HEK293T (cell line): ENCODE measurements around the gene COG8.

Experiments used
- CTCF ChIA-PET: fragments of 350-600 bp; formaldehyde crosslinking; extraction: SDS; loops from one replicate; lab custom pipeline; 2021; ENCODE audit warnings: antibody characterized with exemption, inconsistent platforms; lab: Yijun Ruan, JAX
- POLR2A ChIA-PET: fragments of 350-600 bp; formaldehyde crosslinking; extraction: SDS; loops from one replicate; lab custom pipeline; 2020; ENCODE audit warnings: antibody characterized with exemption, inconsistent platforms; lab: Yijun Ruan, JAX
- DNase-seq: peaks from one replicate; pipeline ENCODE4 v3.0.0; 2012; ENCODE audit warnings: mixed read lengths; ENCODE audit errors: extremely low spot score
- ARNT ChIP-seq: fragments of 450-650 bp; IDR thresholded peaks from 2 replicates; pipeline ENCODE4 v1.6.1; 2017; ENCODE audit warnings: mild to moderate bottlenecking
- BHLHE40 ChIP-seq: fragments of 450-650 bp; IDR thresholded peaks from 2 replicates; pipeline ENCODE4 v1.6.1; 2016; ENCODE audit warnings: mild to moderate bottlenecking, moderate library complexity, borderline replicate concordance
- CTBP1 ChIP-seq: fragments of 450-650 bp; IDR thresholded peaks from 2 replicates; pipeline ENCODE4 v1.6.1; 2016; ENCODE audit warnings: borderline replicate concordance
- ELF4 ChIP-seq: fragments of 450-650 bp; IDR thresholded peaks from 2 replicates; pipeline ENCODE4 v1.6.1; 2017; ENCODE audit warnings: antibody characterized with exemption
- FOXA1 ChIP-seq: fragments of 450-650 bp; IDR thresholded peaks from 2 replicates; pipeline ENCODE4 v1.6.1; 2016; ENCODE audit warnings: mild to moderate bottlenecking
- FOXK2 ChIP-seq: fragments of 450-650 bp; IDR thresholded peaks from 2 replicates; pipeline ENCODE4 v1.6.1; 2016; ENCODE audit warnings: mild to moderate bottlenecking
- FOXM1 ChIP-seq: fragments of 450-650 bp; IDR thresholded peaks from 2 replicates; pipeline ENCODE4 v1.6.1; 2017; ENCODE audit warnings: mild to moderate bottlenecking, borderline replicate concordance
- HDGF ChIP-seq: fragments of 450-650 bp; IDR thresholded peaks from 2 replicates; pipeline ENCODE4 v1.6.1; 2017; ENCODE audit warnings: antibody characterized with exemption, borderline replicate concordance
- L3MBTL2 ChIP-seq: fragments of 450-650 bp; conservative IDR thresholded peaks from 2 replicates; pipeline ENCODE4 v1.6.1; 2016; ENCODE audit warnings: mild to moderate bottlenecking
- LEF1 ChIP-seq: fragments of 450-650 bp; IDR thresholded peaks from 2 replicates; pipeline ENCODE4 v1.6.1; 2017; ENCODE audit warnings: mild to moderate bottlenecking, borderline replicate concordance
- NFRKB ChIP-seq: fragments of 450-650 bp; IDR thresholded peaks from 2 replicates; pipeline ENCODE4 v1.6.1; 2016; ENCODE audit warnings: mild to moderate bottlenecking, moderate library complexity
- SP1 ChIP-seq: fragments of 450-650 bp; IDR thresholded peaks from 2 replicates; pipeline ENCODE4 v1.6.1; 2017
- SUZ12 ChIP-seq: fragments of 450-650 bp; IDR thresholded peaks from 2 replicates; pipeline ENCODE4 v1.6.1; 2016; ENCODE audit warnings: mild to moderate bottlenecking
- TARDBP ChIP-seq: fragments of 450-650 bp; IDR thresholded peaks from 2 replicates; pipeline ENCODE4 v1.6.1; 2016
- ZNF384 ChIP-seq: fragments of 450-650 bp; IDR thresholded peaks from 2 replicates; pipeline ENCODE4 v1.6.1; 2016
- TF ChIP-seq, protein P1 (sequence below): fragments of 450-650 bp; IDR thresholded peaks from 2 replicates; pipeline ENCODE4 v1.6.1; 2016

COG8 gene

DNA sequence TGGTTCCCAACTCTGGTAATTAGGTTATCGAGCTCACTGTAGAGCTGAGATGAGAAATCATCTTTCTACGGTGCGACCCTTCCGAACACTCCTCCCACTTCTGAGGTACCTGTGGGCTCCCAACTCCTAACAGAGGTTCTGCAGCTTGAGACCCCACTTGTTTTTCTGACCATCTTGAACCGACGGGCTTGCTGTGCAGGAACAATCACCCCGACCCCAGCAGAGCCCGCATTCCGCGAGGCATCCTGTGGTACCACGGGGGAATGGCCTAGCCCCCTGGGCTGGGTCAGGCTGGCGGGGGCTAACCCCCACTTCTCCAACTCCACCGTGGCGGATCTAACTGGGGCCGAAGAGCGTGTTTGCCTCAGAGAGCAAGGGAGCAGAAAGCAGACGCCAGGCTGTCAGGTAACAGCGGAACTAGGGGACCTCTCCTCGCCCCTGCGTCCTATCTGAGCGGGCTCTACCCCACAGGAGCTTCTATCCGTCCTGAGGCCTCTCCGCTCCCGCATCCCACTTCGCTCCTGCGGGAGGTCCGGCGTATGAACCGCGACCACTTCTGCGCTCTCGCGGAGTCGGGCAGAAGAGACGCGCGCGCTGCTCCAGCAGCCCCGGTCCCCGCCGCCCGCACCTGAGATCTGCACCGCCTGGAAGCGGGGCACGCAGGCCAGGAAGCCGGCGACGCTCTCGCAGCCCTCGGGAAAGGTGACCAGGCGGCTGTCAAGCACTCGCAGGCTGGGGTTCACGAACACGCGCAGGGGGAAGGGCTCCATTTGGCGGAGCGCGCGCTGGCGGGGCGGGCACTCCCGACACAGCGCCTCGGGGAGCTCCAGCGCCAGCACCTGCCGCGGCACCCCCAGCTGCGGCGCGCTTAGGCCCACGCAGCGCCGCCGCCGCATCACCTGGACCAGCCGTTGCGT is 9.7 kb downstream of the COG8 start:
- no peak for DNase-seq
- POLR2A ChIA-PET: interaction anchor here (1.0 to 1.7 kb wide), 5 partner anchors 9 to 19 kb away, joined by 3 to 5 read pairs (median 4); partner anchors contain the start of gene COG8
- TF ChIP-seq BHLHE40: no peak
- TF ChIP-seq HDGF: no peak
- TF ChIP-seq SUZ12: no peak
- TF ChIP-seq FOXM1: no peak
- TF ChIP-seq, protein P1, sequence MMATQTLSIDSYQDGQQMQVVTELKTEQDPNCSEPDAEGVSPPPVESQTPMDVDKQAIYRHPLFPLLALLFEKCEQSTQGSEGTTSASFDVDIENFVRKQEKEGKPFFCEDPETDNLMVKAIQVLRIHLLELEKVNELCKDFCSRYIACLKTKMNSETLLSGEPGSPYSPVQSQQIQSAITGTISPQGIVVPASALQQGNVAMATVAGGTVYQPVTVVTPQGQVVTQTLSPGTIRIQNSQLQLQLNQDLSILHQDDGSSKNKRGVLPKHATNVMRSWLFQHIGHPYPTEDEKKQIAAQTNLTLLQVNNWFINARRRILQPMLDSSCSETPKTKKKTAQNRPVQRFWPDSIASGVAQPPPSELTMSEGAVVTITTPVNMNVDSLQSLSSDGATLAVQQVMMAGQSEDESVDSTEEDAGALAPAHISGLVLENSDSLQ: no peak
- TF ChIP-seq ZNF384: no peak
- TF ChIP-seq NFRKB: no peak
- CTCF ChIA-PET: no interaction called here

DNA sequence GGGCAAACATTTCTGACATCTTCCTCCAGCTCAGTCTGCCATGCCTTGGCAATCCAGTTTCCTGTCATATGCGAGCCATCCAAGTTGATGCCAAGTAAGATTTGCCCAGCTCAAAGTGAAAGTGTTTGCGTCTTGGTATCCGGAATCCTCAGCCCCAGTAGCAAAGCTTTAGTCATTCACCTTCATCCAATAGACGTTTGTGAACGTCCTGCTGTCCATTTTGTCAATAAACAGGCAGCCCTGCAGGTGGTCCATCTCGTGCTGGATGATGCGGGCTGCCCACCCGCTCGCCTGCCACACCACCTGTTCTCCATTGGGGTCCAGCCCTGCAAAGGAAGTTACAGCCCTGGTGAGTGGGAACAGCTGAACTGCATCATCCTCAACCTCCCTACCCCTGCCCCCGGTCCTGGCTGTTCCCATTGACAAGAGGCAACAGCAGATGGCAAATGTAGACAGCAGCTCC is 10.5 kb downstream of the COG8 start:
- ChIA-PET CTCF (interaction anchor here (0.9 kb wide), 1 partner anchor 69 kb away, joined by 3 read pairs; no protein-coding TSS in a partner anchor), POLR2A (interaction anchor here (1.0 to 1.7 kb wide), 5 partner anchors 10 to 19 kb away, joined by 3 to 5 read pairs (median 3); partner anchors contain the start of gene COG8)

DNA sequence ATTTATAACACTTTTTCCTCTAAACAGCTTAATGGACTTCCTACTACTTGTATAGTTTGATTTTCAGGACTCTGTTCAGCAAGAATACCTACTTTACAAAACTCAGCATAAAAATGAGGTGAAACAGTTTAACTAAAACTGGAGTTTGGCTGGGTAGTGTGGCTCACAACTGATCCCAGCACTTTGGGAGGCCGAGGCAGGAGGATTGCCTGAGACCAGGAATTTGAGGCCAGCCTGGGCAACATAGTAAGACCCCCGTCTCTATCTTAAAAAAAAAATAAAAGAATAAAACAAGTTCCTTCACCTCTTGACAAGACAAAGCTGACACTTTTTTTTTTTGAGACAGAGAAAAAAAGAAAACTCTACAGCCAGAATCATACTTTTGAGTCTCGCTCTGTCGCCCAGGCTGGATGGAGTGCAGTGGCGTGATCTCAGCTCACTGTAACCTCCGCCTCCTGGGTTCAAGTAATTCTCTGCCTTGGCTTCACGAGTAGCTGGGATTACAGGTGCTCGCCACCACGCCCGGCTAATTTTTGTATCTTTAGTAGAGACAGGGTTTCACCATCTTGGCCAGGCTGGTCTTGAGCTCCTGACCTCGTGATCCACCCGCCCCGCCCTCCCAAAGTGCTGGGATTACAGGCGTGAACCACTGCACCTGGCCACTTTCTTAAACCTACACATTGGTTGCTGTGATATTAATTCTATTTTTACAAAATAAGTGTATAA is 11.6 kb downstream of the COG8 start:
- ChIA-PET CTCF (interaction anchor here (0.9 kb wide), 1 partner anchor 70 kb away, joined by 3 read pairs; no protein-coding TSS in a partner anchor), POLR2A (interaction anchor here (1.1 kb wide), 1 partner anchor 13 kb away, joined by 3 read pairs; no protein-coding TSS in a partner anchor)
- no peak for DNase-seq
- TF ChIP-seq FOXA1 (no peak), SP1 (no peak), L3MBTL2 (no peak), FOXK2 (no peak), ARNT (no peak), SUZ12 (no peak), TARDBP (no peak), NFRKB (no peak), BHLHE40 (no peak), CTBP1 (no peak), ELF4 (no peak), ZNF384 (no peak), HDGF (no peak), LEF1 (no peak), FOXM1 (no peak)
- TF ChIP-seq, protein P1: no peak

More for the DNA sequence above, 10.5 kb downstream of the COG8 start:
- TF ChIP-seq L3MBTL2 (no peak), LEF1 (no peak), FOXK2 (no peak), ELF4 (no peak), BHLHE40 (no peak), SP1 (no peak), NFRKB (no peak), CTBP1 (no peak), SUZ12 (no peak), ARNT (no peak), TARDBP (no peak), ZNF384 (no peak), HDGF (no peak), FOXM1 (no peak), FOXA1 (no peak)
- TF ChIP-seq, protein P1: no peak
- DNase-seq: no peak

DNA sequence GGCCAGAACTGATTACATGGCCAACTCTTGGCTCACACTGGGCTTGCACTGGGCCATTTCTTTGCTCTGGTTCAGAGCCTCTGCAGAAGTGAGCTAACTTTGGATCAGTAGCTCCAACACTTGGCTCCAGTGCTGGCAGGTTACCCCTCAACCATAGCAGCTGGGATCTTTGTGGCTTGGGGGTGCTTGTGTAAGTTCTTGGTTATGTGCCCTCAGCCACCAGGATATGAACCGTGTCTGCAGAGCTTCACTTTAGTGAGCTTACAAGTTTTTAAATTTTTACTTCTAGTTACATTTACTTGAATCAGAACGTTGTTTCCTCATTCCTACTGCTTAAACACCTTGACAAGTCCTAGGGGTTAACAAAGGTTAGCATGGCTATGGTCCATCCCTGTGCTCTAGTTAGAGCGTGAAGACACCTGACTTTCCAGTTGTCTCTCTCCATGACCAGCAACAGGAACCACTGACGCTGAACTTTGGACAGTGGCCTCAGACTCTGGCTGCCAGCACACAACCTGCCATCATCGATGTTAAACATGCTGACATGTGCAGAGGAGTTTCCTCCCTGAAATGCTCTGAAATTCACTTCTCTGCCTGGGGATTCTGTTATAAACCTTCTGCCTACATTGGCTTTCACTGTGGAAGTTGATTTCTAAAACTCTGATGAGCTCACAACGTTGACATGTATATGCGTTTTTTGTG is 13.0 kb downstream of the COG8 start:
- no peak for DNase-seq
- ChIA-PET CTCF (interaction anchor here (0.7 kb wide), 1 partner anchor 817 kb away, joined by 3 read pairs; no protein-coding TSS in a partner anchor), POLR2A (interaction anchor here (0.9 to 1.4 kb wide), 2 partner anchors 11 to 14 kb away, joined by 4 to 6 read pairs; partner anchors contain the start of gene NIP7)
- TF ChIP-seq ARNT (no peak), BHLHE40 (no peak), ELF4 (no peak), TARDBP (no peak), FOXK2 (no peak), SUZ12 (no peak), LEF1 (no peak), ZNF384 (no peak), HDGF (no peak)
- TF ChIP-seq, protein P1: no peak
